ENCODE measurements around the gene MAP7.

Gene MAP7

DNA sequence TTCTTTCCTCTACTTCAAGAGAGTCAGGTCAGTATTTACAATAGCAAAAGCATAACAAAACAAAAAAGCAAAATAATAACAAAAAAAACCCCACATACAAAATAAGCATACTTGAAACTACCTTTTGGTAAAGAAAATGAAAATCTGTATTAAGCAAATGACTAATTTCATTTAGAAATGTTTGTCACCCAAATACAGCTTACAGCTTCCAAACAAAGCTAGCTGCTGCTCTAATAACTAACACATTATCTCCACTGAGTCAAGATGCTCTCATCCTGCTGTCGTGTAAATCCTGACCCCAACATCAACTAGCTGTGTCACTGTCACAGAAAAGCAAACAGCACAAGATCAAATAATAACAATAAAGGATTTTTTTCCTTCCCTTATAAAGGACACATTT is 21.7 kb downstream of the MAP7 start:
- no peaks in the 10 kb centered on the region for H3K27me3 ChIP-seq (ENCODE audit: control insufficient read depth, insufficient read depth, low read length)
- peaks cover 42% of the 10 kb centered on the region for H3K4me1 ChIP-seq (ENCODE audit: control insufficient read depth, insufficient read depth, low read length)
- no peak overlapping the region for H3K27ac ChIP-seq (ENCODE audit: low read depth, low read length)
- no peaks in the 10 kb centered on the region for H3K9me3 ChIP-seq (ENCODE audit: control insufficient read depth, insufficient read depth, low read depth, low read length)
- H3K4me3 ChIP-seq (ENCODE audit: low read depth, low read length) = no peak overlapping the region
- H3K36me3 ChIP-seq (ENCODE audit: control insufficient read depth, insufficient read depth, low read length) = no peaks in the 10 kb centered on the region
- no peak overlapping the region for H3K9ac ChIP-seq (ENCODE audit: low read length)

DNA sequence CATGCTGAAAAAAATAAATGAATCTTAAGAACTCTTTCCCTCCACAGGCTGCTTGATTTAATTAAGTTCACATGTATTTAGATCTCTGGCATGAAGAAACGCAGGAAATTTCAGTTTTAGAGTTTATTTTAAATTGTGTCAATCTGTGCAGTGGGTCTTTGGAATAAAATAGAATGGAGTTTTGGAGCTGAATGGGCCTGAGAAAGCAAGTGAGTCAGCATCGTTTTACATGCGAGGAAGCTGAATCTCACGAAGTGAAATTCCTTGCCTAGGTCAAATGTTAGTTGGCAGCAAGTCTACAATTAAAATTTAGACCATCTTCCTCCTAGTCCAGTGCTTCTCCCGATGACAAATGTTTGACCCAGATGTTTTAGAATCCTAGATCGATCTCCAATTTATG is 22.4 kb downstream of the MAP7 start:
- Histone ChIP-seq H3K4me3 (ENCODE audit: low read depth, low read length) (no peak overlapping the region), H3K9ac (ENCODE audit: low read length) (no peak overlapping the region), H3K36me3 (ENCODE audit: control insufficient read depth, insufficient read depth, low read length) (no peaks in the 10 kb centered on the region), H3K9me3 (ENCODE audit: control insufficient read depth, insufficient read depth, low read depth, low read length) (no peaks in the 10 kb centered on the region), H3K27ac (ENCODE audit: low read depth, low read length) (no peak overlapping the region), H3K4me1 (ENCODE audit: control insufficient read depth, insufficient read depth, low read length) (peaks cover 42% of the 10 kb centered on the region), H3K27me3 (ENCODE audit: control insufficient read depth, insufficient read depth, low read length) (no peaks in the 10 kb centered on the region)

DNA sequence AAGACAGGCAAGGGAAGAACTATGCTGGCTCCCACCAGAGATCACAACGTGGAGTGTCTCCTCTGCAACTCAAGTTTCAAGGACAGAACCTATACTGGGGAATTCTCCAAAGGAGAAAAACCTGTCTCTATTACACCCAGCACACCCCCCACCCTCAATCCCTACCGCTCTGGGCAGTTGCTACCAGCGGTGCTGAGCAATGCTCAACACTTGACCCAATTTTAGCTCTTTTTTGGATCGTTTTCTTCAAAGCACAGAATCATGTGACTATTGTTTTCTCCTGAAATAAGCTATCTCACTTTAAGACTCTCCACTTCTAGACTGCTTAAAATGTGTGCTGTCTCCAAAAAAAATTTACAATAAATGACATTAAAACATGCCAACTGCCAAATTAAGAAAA is 23.3 kb downstream of the MAP7 start:
- no peak overlapping the region for H3K27ac ChIP-seq (ENCODE audit: low read depth, low read length)
- H3K9ac ChIP-seq (ENCODE audit: low read length) = no peak overlapping the region
- no peaks in the 10 kb centered on the region for H3K36me3 ChIP-seq (ENCODE audit: control insufficient read depth, insufficient read depth, low read length)
- no peak overlapping the region for H3K4me3 ChIP-seq (ENCODE audit: low read depth, low read length)
- no peaks in the 10 kb centered on the region for H3K9me3 ChIP-seq (ENCODE audit: control insufficient read depth, insufficient read depth, low read depth, low read length)
- peaks cover 42% of the 10 kb centered on the region for H3K4me1 ChIP-seq (ENCODE audit: control insufficient read depth, insufficient read depth, low read length)
- no peaks in the 10 kb centered on the region for H3K27me3 ChIP-seq (ENCODE audit: control insufficient read depth, insufficient read depth, low read length)

DNA sequence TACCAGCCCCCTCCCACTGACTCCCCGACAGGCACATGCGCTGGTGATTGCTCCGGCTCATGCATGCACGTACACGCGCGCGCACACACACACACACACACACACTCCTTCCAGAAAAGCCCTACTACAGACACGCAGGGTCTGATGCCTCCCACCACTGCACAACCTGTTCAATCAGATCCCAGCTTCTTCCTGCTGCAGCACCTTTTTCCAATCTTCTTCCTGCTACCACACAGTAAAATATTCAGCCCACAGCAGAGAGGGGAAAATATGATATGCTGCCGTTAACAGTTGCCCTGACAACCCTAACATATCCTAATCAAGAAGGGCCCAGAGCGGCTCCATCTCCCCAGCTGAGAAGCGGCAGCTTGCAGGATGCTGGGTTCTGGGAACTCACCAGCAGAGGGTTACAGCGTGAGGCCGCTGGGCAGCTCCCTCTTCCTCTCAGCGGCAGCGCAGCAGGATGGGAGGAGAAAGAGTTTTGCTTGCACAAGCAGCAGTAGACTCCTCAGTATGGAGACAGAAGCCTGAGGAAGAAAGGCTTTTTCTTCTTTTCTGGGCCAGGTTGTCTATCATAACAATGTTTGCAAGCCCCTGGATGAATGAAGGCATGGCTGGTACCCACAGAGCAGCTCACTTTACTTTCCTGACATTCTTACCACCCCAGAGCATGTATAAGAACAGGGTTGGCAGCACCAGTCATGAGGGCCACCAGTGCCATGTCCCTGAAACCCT is 23.9 kb downstream of the MAP7 start:
- H3K9ac ChIP-seq (ENCODE audit: low read length) = no peak overlapping the region
- H3K27me3 ChIP-seq (ENCODE audit: control insufficient read depth, insufficient read depth, low read length) = no peaks in the 10 kb centered on the region
- H3K4me3 ChIP-seq (ENCODE audit: low read depth, low read length) = no peak overlapping the region
- H3K9me3 ChIP-seq (ENCODE audit: control insufficient read depth, insufficient read depth, low read depth, low read length) = no peaks in the 10 kb centered on the region
- H3K4me1 ChIP-seq (ENCODE audit: control insufficient read depth, insufficient read depth, low read length) = peaks cover 42% of the 10 kb centered on the region
- H3K36me3 ChIP-seq (ENCODE audit: control insufficient read depth, insufficient read depth, low read length) = no peaks in the 10 kb centered on the region
- H3K27ac ChIP-seq (ENCODE audit: low read depth, low read length) = no peak overlapping the region

DNA sequence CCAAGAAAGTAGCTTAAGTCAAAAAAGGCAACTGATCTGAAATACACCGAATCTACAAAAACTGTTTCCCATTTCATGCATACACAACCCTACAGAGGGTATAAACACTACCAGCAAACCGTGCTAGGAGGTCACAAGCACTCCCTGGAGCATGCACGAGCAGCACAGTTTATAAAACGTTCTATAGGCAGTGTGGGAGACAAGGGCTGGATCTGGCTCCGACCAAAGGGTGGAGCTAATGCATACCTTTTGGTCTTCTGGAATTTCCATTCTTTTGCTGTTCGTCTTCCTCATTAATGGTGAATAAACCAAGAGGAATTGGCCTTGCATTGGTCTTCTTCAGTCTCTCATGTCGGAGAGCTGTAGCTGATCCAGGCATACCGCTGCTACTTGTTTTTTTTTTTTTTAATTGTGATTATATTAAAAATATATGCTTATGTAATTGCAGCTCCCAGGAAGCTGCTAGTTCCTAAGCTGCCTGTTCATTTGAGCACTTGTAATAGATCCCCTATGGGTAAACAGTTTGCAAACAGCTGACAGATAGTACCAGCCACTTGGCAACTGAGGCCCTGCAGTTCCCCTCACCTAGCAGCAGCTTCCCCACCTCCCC is 24.5 kb downstream of the MAP7 start:
- Histone ChIP-seq H3K9ac (ENCODE audit: low read length) (no peak overlapping the region), H3K36me3 (ENCODE audit: control insufficient read depth, insufficient read depth, low read length) (no peaks in the 10 kb centered on the region)

DNA sequence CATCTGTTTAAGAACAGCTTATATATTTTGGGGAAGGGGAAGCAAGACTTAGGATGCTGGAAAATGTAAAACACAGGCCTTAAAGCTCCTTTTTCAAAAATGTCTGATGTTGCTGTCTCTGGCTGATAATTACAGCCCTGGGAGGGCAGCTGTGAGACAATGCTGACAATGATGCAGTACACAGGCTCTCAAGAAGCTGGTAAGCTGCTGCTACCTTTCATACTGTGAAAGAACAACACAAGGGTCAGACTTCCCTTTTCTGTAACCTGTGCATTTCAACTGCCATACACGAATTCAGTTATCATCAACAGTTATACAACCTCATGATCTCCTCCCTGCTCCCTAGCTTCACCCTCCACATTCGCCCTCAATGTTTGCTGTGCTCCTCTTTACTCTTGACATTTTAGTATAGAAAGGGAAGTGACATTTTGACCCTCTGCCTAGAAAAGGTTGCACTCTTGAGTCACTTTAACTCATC is 25.2 kb downstream of the MAP7 start:
- Histone ChIP-seq H3K4me1 (ENCODE audit: control insufficient read depth, insufficient read depth, low read length) (peaks cover 46% of the 10 kb centered on the region), H3K4me3 (ENCODE audit: low read depth, low read length) (no peak overlapping the region), H3K36me3 (ENCODE audit: control insufficient read depth, insufficient read depth, low read length) (no peaks in the 10 kb centered on the region), H3K27me3 (ENCODE audit: control insufficient read depth, insufficient read depth, low read length) (no peaks in the 10 kb centered on the region), H3K9me3 (ENCODE audit: control insufficient read depth, insufficient read depth, low read depth, low read length) (no peaks in the 10 kb centered on the region), H3K9ac (ENCODE audit: low read length) (no peak overlapping the region), H3K27ac (ENCODE audit: low read depth, low read length) (no peak overlapping the region)

More for the DNA sequence above, 24.5 kb downstream of the MAP7 start:
- Histone ChIP-seq H3K27ac (ENCODE audit: low read depth, low read length) (no peak overlapping the region), H3K9me3 (ENCODE audit: control insufficient read depth, insufficient read depth, low read depth, low read length) (no peaks in the 10 kb centered on the region), H3K4me1 (ENCODE audit: control insufficient read depth, insufficient read depth, low read length) (peaks cover 42% of the 10 kb centered on the region), H3K27me3 (ENCODE audit: control insufficient read depth, insufficient read depth, low read length) (no peaks in the 10 kb centered on the region), H3K4me3 (ENCODE audit: low read depth, low read length) (no peak overlapping the region)

DNA sequence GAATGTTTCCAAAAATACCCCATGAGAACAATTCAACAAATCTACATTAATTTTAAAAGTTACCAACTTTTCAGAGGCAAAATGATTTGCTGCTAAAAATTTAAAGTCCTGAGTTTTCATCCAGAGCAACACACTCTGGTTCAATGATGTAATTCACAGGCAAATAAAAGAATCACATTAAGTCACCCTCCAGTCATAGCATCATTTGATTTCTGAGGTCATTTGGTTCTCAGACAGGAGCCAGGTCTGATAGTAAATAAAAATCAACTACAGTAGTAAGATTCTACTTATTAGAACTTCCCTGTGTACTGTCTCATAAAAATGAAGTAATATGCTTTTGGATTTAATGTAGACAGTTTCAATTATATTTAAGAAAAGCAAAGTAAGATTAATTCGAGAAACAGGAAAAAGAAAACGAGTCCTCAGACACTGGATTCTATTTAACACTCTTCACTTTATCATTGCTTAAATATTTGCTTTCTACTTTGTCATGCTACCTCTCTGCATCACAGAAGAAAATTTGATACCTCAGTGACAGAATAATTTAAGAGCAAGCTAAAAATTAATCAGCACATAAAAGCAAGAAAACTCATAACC is 25.8 kb downstream of the MAP7 start:
- no peaks in the 10 kb centered on the region for H3K9me3 ChIP-seq (ENCODE audit: control insufficient read depth, insufficient read depth, low read depth, low read length)
- H3K4me3 ChIP-seq (ENCODE audit: low read depth, low read length) = no peak overlapping the region
- no peaks in the 10 kb centered on the region for H3K27me3 ChIP-seq (ENCODE audit: control insufficient read depth, insufficient read depth, low read length)
- no peak overlapping the region for H3K9ac ChIP-seq (ENCODE audit: low read length)
- H3K36me3 ChIP-seq (ENCODE audit: control insufficient read depth, insufficient read depth, low read length) = no peaks in the 10 kb centered on the region
- no peak overlapping the region for H3K27ac ChIP-seq (ENCODE audit: low read depth, low read length)
- peaks cover 46% of the 10 kb centered on the region for H3K4me1 ChIP-seq (ENCODE audit: control insufficient read depth, insufficient read depth, low read length)

DNA sequence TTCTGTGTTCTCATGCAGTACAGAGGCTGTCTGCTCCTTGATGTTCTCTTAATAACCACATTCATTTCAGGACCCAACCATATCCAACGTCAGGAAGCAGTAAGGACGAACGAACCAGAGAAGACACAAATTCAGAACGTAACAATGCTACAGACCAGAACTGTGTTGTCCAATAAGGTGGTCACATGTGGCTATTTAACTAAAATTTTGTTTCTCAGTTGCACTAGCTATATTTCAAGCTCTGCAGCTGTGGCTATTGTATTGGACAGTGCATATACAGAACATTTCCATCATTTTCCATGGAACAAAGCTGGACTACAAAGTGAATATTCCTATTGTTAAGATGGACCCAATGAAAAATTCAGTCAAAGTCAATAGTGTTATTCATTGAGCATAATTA is 27.0 kb downstream of the MAP7 start:
- Histone ChIP-seq H3K9me3 (ENCODE audit: control insufficient read depth, insufficient read depth, low read depth, low read length) (no peaks in the 10 kb centered on the region), H3K4me1 (ENCODE audit: control insufficient read depth, insufficient read depth, low read length) (peaks cover 39% of the 10 kb centered on the region), H3K9ac (ENCODE audit: low read length) (no peak overlapping the region), H3K27me3 (ENCODE audit: control insufficient read depth, insufficient read depth, low read length) (no peaks in the 10 kb centered on the region), H3K36me3 (ENCODE audit: control insufficient read depth, insufficient read depth, low read length) (no peaks in the 10 kb centered on the region), H3K27ac (ENCODE audit: low read depth, low read length) (no peak overlapping the region), H3K4me3 (ENCODE audit: low read depth, low read length) (no peak overlapping the region)

DNA sequence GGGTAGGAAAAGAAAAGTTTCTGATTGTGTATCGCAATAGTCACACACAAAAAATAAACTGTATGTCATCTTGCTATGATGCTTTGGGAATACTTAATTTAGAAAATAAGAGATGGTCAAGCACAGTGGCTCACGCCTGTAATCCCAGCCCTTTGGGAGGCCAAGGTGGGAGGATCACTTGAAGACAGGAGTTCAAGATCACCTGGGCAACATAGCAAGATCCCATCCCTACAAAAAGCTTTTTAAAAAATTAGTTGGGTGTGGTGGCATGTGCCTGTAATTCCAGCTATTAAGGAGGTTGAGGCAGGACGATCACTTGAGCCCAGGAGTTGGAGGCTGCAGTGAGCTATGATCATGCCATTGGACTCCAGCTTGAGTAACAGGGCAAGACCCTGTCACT is 27.6 kb downstream of the MAP7 start:
- Histone ChIP-seq H3K27me3 (ENCODE audit: control insufficient read depth, insufficient read depth, low read length) (no peaks in the 10 kb centered on the region), H3K4me3 (ENCODE audit: low read depth, low read length) (no peak overlapping the region), H3K9ac (ENCODE audit: low read length) (no peak overlapping the region), H3K4me1 (ENCODE audit: control insufficient read depth, insufficient read depth, low read length) (peaks cover 34% of the 10 kb centered on the region), H3K9me3 (ENCODE audit: control insufficient read depth, insufficient read depth, low read depth, low read length) (no peaks in the 10 kb centered on the region), H3K27ac (ENCODE audit: low read depth, low read length) (no peak overlapping the region), H3K36me3 (ENCODE audit: control insufficient read depth, insufficient read depth, low read length) (no peaks in the 10 kb centered on the region)

DNA sequence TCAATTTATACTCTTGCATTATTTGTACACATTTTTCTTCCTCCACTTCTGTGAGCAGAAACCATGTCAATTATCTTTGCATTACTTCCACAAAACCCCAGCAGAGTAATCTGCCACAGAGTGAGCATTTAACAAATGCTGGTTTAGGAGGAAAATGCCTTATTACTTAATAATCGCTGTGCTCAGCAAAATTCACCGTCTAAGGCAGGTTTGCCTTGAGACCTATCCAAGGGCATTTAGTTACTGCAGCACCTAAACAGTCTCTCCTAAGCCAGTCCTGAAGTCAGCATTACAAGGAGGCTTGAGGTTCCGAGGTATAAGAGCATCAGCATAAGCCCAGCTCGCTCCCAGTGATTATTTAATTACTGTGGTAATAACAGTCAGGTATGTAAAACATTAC is 28.3 kb downstream of the MAP7 start:
- Histone ChIP-seq H3K9me3 (ENCODE audit: control insufficient read depth, insufficient read depth, low read depth, low read length) (no peaks in the 10 kb centered on the region), H3K27me3 (ENCODE audit: control insufficient read depth, insufficient read depth, low read length) (no peaks in the 10 kb centered on the region), H3K9ac (ENCODE audit: low read length) (no peak overlapping the region), H3K36me3 (ENCODE audit: control insufficient read depth, insufficient read depth, low read length) (no peaks in the 10 kb centered on the region), H3K27ac (ENCODE audit: low read depth, low read length) (no peak overlapping the region), H3K4me1 (ENCODE audit: control insufficient read depth, insufficient read depth, low read length) (peaks cover 27% of the 10 kb centered on the region), H3K4me3 (ENCODE audit: low read depth, low read length) (no peak overlapping the region)

DNA sequence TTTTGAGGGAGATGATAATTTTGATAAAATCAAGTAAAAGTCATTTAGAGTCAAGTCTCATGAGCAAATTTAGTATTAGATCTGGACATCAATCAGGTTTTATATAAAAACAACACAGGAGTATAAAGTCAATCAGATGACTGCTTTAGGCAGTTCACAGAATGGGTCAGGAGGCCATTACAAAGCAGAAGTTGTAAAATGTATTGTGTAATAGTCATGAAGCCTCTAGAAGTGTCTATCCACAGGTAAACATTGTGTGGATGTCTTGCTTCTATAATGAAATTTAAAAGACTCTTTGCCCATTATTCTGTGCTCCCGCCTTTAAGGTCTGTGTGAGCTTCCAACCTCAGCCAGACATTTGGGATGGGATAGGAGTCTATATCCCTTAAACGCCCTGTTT is 28.8 kb downstream of the MAP7 start:
- Histone ChIP-seq H3K4me3 (ENCODE audit: low read depth, low read length) (no peak overlapping the region), H3K9me3 (ENCODE audit: control insufficient read depth, insufficient read depth, low read depth, low read length) (no peaks in the 10 kb centered on the region), H3K27ac (ENCODE audit: low read depth, low read length) (no peak overlapping the region), H3K36me3 (ENCODE audit: control insufficient read depth, insufficient read depth, low read length) (no peaks in the 10 kb centered on the region), H3K4me1 (ENCODE audit: control insufficient read depth, insufficient read depth, low read length) (peaks cover 22% of the 10 kb centered on the region), H3K27me3 (ENCODE audit: control insufficient read depth, insufficient read depth, low read length) (no peaks in the 10 kb centered on the region), H3K9ac (ENCODE audit: low read length) (no peak overlapping the region)

All from HUES6 (cell line).